Measurements from ENCODE around the gene KCNS1. TPM values are rescaled to one million over a fixed set of nuclear protein-coding genes. Genes with fewer than 3 reads are reported as not detected.

Gene KCNS1
- polyA plus RNA-seq, 1 experiment: 0.64 TPM

DNA sequence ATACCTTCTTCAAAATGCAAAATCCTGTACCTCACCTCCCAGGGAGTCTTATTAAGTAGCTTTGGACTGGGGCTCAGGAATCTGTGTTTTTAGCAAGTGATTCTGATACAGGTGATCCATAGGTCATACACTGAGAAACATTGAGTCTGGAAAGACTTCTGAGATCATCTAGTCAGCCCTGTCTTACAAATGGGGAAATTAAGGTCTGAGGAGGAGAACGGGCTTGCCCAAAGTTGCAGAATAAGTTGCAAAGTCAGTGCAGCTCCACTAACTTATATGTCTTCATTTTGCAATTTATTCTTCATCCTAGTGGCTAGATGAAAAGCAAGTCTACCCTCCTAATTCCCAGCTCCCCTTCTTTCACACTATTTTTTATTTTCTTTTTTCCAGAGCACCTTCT, 28.9 kb downstream of the KCNS1 start:
- POLR2A ChIA-PET: no interaction called here
- CTCF ChIA-PET: interaction anchor here (1.3 to 2.5 kb wide), 5 partner anchors 9 to 28 kb away, joined by 3 to 11 read pairs (median 4); no protein-coding TSS in a partner anchor
- peaks cover 6% of the 10 kb centered on the region for H3K36me3 ChIP-seq (ENCODE audit: control insufficient read depth, insufficient read depth, low read length)
- TF ChIP-seq, protein P1, sequence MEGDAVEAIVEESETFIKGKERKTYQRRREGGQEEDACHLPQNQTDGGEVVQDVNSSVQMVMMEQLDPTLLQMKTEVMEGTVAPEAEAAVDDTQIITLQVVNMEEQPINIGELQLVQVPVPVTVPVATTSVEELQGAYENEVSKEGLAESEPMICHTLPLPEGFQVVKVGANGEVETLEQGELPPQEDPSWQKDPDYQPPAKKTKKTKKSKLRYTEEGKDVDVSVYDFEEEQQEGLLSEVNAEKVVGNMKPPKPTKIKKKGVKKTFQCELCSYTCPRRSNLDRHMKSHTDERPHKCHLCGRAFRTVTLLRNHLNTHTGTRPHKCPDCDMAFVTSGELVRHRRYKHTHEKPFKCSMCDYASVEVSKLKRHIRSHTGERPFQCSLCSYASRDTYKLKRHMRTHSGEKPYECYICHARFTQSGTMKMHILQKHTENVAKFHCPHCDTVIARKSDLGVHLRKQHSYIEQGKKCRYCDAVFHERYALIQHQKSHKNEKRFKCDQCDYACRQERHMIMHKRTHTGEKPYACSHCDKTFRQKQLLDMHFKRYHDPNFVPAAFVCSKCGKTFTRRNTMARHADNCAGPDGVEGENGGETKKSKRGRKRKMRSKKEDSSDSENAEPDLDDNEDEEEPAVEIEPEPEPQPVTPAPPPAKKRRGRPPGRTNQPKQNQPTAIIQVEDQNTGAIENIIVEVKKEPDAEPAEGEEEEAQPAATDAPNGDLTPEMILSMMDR (IDR thresholded peaks at IDR 0.05; ENCODE audit: insufficient read depth, low read depth, low read length): no peak
- no peaks in the 10 kb centered on the region for H3K27me3 ChIP-seq (ENCODE audit: control insufficient read depth, insufficient read depth, low read length)
- H3K4me3 ChIP-seq (ENCODE audit: low read depth, low read length): no peak overlapping the region
- DNase-seq (ENCODE audit: low read depth): no peak

DNA sequence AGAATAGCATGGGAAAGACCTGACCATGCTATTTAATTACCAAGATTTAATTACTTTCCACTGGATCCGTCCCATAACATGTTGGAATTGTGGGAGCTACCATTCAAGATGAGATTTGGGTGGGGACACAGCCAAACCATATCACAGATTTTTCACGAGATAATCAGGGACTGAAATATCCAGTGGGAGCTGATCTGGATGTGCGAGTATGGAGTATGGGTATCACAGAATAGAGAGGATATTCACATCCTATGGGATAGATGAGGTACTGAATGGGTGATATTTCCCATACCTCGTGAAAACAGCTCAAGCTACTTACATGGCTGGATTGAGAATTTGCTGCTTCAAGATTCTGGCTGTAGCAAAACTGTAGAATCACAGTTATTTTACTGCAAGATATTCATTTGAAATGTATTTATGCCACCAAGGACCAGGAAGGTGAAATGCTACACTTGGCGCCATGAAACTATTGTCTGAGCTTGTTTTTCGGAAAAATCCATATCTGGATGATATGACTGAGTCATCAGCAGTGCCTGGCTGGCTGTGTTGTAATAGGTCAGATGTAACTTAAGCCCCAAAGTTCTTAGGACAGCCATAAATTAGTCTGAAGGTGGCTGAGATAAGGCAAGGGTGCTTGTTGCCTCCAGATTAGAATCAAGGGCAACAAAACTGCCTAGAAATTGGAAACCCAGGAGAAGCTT, 29.8 kb downstream of the KCNS1 start:
- CTCF ChIA-PET: interaction anchor here (0.8 to 2.5 kb wide), 8 partner anchors 8 to 276 kb away, joined by 3 to 11 read pairs (median 4); no protein-coding TSS in a partner anchor
- POLR2A ChIA-PET: no interaction called here
- TF ChIP-seq, protein P1 (IDR thresholded peaks at IDR 0.05; ENCODE audit: insufficient read depth, low read depth, low read length): no peak

GRCh38 chr20:45069261-45069660, 31.7 kb downstream of the KCNS1 start:
- ChIA-PET POLR2A (no interaction called here), CTCF (no interaction called here)

More for the DNA sequence above, 29.8 kb downstream of the KCNS1 start:
- Histone ChIP-seq H3K27me3 (ENCODE audit: control insufficient read depth, insufficient read depth, low read length) (no peaks in the 10 kb centered on the region), H3K36me3 (ENCODE audit: control insufficient read depth, insufficient read depth, low read length) (peaks cover 6% of the 10 kb centered on the region), H3K4me3 (ENCODE audit: low read depth, low read length) (no peak overlapping the region)
- DNase-seq (ENCODE audit: low read depth): no peak

GRCh38 chr20:45067558-45067957, 33.4 kb downstream of the KCNS1 start:
- ChIA-PET CTCF (interaction anchor here (0.9 to 1.5 kb wide), 3 partner anchors 9 to 24 kb away, joined by 4 to 5 read pairs (median 4); no protein-coding TSS in a partner anchor), POLR2A (no interaction called here)
- TF ChIP-seq, protein P1 (IDR thresholded peaks at IDR 0.05; ENCODE audit: insufficient read depth, low read depth, low read length): no peak
- no peak for DNase-seq (ENCODE audit: low read depth)
- Histone ChIP-seq H3K36me3 (ENCODE audit: control insufficient read depth, insufficient read depth, low read length) (no peaks in the 10 kb centered on the region), H3K27me3 (ENCODE audit: control insufficient read depth, insufficient read depth, low read length) (no peaks in the 10 kb centered on the region), H3K4me3 (ENCODE audit: low read depth, low read length) (no peak overlapping the region)

More at GRCh38 chr20:45069261-45069660, 31.7 kb downstream of the KCNS1 start:
- H3K4me3 ChIP-seq (ENCODE audit: low read depth, low read length): no peak overlapping the region
- DNase-seq (ENCODE audit: low read depth): no peak
- H3K36me3 ChIP-seq (ENCODE audit: control insufficient read depth, insufficient read depth, low read length): no peaks in the 10 kb centered on the region
- no peaks in the 10 kb centered on the region for H3K27me3 ChIP-seq (ENCODE audit: control insufficient read depth, insufficient read depth, low read length)
- TF ChIP-seq, protein P1 (IDR thresholded peaks at IDR 0.05; ENCODE audit: insufficient read depth, low read depth, low read length): no peak

DNA sequence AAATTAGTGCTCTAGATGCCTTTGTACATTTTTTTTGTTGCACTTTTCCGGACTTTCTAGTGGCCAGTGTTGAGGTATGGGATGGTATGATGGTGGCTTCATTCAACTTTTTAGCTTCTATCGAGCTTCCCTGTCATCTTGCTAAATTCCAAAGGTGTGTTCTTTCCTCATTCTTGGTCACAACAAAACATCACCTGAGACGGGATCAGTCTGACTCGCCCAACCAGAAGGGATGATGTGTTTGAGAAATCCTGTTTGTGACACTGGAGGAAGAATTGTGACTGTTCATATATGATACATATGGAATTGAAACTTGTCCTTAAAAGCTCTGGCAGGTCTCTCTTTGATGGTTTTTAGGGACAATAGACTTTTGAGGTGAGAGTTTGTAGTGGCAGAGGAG, 33.8 kb downstream of the KCNS1 start:
- H3K4me3 ChIP-seq (ENCODE audit: low read depth, low read length): no peak overlapping the region
- TF ChIP-seq, protein P1 (IDR thresholded peaks at IDR 0.05; ENCODE audit: insufficient read depth, low read depth, low read length): no peak
- ChIA-PET CTCF (interaction anchor here (0.6 to 1.5 kb wide), 3 partner anchors 10 to 173 kb away, joined by 3 to 5 read pairs (median 4); no protein-coding TSS in a partner anchor), POLR2A (no interaction called here)
- no peaks in the 10 kb centered on the region for H3K27me3 ChIP-seq (ENCODE audit: control insufficient read depth, insufficient read depth, low read length)
- H3K36me3 ChIP-seq (ENCODE audit: control insufficient read depth, insufficient read depth, low read length): no peaks in the 10 kb centered on the region
- DNase-seq (ENCODE audit: low read depth): no peak

All from BJ (cell line).